H1 (cell line): ENCODE measurements around the gene HILPDA. TPM values are rescaled to one million over a fixed set of nuclear protein-coding genes. Genes with fewer than 3 reads are reported as not detected.

Experiments used
- CHD2 ChIP-seq: IDR thresholded peaks from 2 replicates; pipeline ENCODE4 v1.6.1; 2012; ENCODE audit warnings: low read length, improper control_type of control experiment
- RBBP5 ChIP-seq: IDR thresholded peaks from 2 replicates; pipeline ENCODE4 v1.7.1; 2012; ENCODE audit warnings: low read depth, mild to moderate bottlenecking, inconsistent platforms, low read length, moderate library complexity, borderline replicate concordance
- TBP ChIP-seq: IDR thresholded peaks from 2 replicates; pipeline ENCODE4 v1.6.1; 2011; ENCODE audit warnings: low read depth, low read length, improper control_type of control experiment
- polyA plus RNA-seq, 7 experiments: library from polyadenylated mRNA; depleted of rRNA in 3 of 7; stranded (reverse) in 5 of 7; unstranded in 2 of 7; fragments of >200 nt in 5 of 7; fragments of 200-250 nt in 2 of 7; gene quantifications; 1 replicate in 5 of 7; 2 replicates in 1 of 7; 4 replicates in 1 of 7; pipeline versions ENCODE4 v1.2.1 to v1.2.3, GENCODE V29; 2011 to 2013; ENCODE audit warnings: missing spikeins in 2 of 7, mixed read lengths in 2 of 7
- total RNA-seq: library from RNA; stranded (reverse); fragmentation: NEBNext Ultra II Directional; extraction: Animal tissue kit (Norgen Biotek cat#: 25700); gene quantifications from 2 replicates; pipeline ENCODE4 v1.2.1, GENCODE V29; 2021
- TF ChIP-seq, protein P1 (sequence below): IDR thresholded peaks from 2 replicates; pipeline ENCODE4 v1.6.1; 2012; ENCODE audit warnings: inconsistent platforms

The HILPDA gene
- total and polyA plus RNA-seq, 2 of the 8 experiments (the other 6 are each of a cell fraction or from before 2014, with no cell fraction given), result 35.6 to 80.0 TPM

- TF ChIP-seq, protein P1, sequence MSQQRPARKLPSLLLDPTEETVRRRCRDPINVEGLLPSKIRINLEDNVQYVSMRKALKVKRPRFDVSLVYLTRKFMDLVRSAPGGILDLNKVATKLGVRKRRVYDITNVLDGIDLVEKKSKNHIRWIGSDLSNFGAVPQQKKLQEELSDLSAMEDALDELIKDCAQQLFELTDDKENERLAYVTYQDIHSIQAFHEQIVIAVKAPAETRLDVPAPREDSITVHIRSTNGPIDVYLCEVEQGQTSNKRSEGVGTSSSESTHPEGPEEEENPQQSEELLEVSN, result 0 out of 2 replicates have a peak, but pooled peaks have one; percentile 35
- TF ChIP-seq CHD2 (0 out of 2 replicates have a peak, but pooled peaks have one; percentile 8), TBP (peak; percentile 44; the same call in 1 of the 2 replicates), RBBP5 (peak; percentile 88; the same call in 1 of the 2 replicates)
Measured at GRCh38 chr7:128453836-128454804, 1.6 kb upstream of the HILPDA start (continued).
